ENCODE measurements around the gene SARS1. TPM values are rescaled to one million over a fixed set of nuclear protein-coding genes. Genes with fewer than 3 reads are reported as not detected.

SARS1 gene
- total and polyA plus RNA-seq, 2 of the 13 experiments (the other 11 are each of a cell fraction or from before 2014, with no cell fraction given): 103 to 134 TPM

GRCh38 chr1:109268431-109269211 is 54.9 kb downstream of the SARS1 start:
- BruUV-seq (replicated peaks): no TSS peak
- Histone ChIP-seq H3K79me2 (ENCODE audit: insufficient read depth, low read length) (no peaks in the 10 kb centered on the region), H3K4me3 (replicated peaks in 1 of 3; ENCODE audit: insufficient read depth in 1 of 3, low read depth in 2 of 3, low read length in 3 of 3) (no peak overlapping the region), H3K9me3 (ENCODE audit: low read length) (no peaks in the 10 kb centered on the region), H3K36me3 (replicated peaks in 1 of 2; ENCODE audit: control insufficient read depth in 1 of 2, insufficient read depth in 2 of 2, low read length in 2 of 2) (peaks cover 4 to 8% of the 10 kb centered on the region in 2 experiments; a peak in 3 of 5 replicates), H2AFZ (ENCODE audit: low read length) (no peak overlapping the region), H3K4me1 (ENCODE audit: insufficient read depth, low read length) (peaks cover 12% of the 10 kb centered on the region), H3K27ac (ENCODE audit: extremely low read length, insufficient read depth, low read length) (no peak overlapping the region), H3K27me3 (ENCODE audit: control insufficient read depth in 1 of 2, insufficient read depth in 2 of 2, low read length in 2 of 2) (no peaks in the 10 kb centered on the region), H3K9ac (ENCODE audit: insufficient read depth, low read depth, low read length) (no peak overlapping the region), H4K20me1 (ENCODE audit: insufficient read depth, low read length) (no peaks in the 10 kb centered on the region), H3K4me2 (ENCODE audit: low read depth, low read length) (no peak overlapping the region)
- TF ChIP-seq TCF12 (IDR thresholded peaks at IDR 0.05) (no peak), TCF12 (CRISPR knock-in tag; IDR thresholded peaks at IDR 0.05) (no peak), MAFG (CRISPR knock-in tag; IDR thresholded peaks at IDR 0.05) (no peak), TGIF2 (CRISPR knock-in tag; IDR thresholded peaks at IDR 0.05) (no peak), SMC3 (IDR thresholded peaks at IDR 0.05; ENCODE audit: low read length) (no peak), REXO4 (CRISPR knock-in tag; IDR thresholded peaks at IDR 0.05; ENCODE audit: borderline replicate concordance) (no peak)
- POLR2A ChIA-PET: no interaction called here
- DNase-seq (ENCODE audit: low spot score) (no peak), ATAC-seq (no peak), FAIRE-seq (no peak)
- 92% methylated on average over 14 of the region's 29 CpGs for WGBS (ENCODE audit: low lambda C conversion rate)
- intact Hi-C loops (cut with micrococcal nuclease; ENCODE audit: unreplicated experiment) (no loop called here), in situ Hi-C loops (cut with HindIII; ENCODE audit: extremely low pct_ligation_motif_present, low pct_unique_long_range_greater_than_20kb) (loop anchor here (10.0 kb wide), 1 partner anchor 266 kb away; the partner anchor contains the start of gene GPR61)
- CTCF ChIA-PET (ENCODE audit: low intra/inter-chr PET ratio, low total read pairs): no interaction called here

GRCh38 chr1:109269212-109269980 is 55.7 kb downstream of the SARS1 start:
- no peak overlapping the region for H3K27ac ChIP-seq (ENCODE audit: extremely low read length, insufficient read depth, low read length)
- no peak overlapping the region for H2AFZ ChIP-seq (ENCODE audit: low read length)
- TF ChIP-seq PAX8 (CRISPR knock-in tag; IDR thresholded peaks at IDR 0.05; ENCODE audit: borderline replicate concordance) (no peak), RAD51 (IDR thresholded peaks at IDR 0.05; ENCODE audit: borderline replicate concordance) (no peak)
- H3K9ac ChIP-seq (ENCODE audit: insufficient read depth, low read depth, low read length): no peak overlapping the region
- no peak overlapping the region for H3K4me3 ChIP-seq (replicated peaks in 1 of 3; ENCODE audit: insufficient read depth in 1 of 3, low read depth in 2 of 3, low read length in 3 of 3)
- peaks cover 4 to 8% of the 10 kb centered on the region in 2 experiments; a peak in 3 of 5 replicates for H3K36me3 ChIP-seq (replicated peaks in 1 of 2; ENCODE audit: control insufficient read depth in 1 of 2, insufficient read depth in 2 of 2, low read length in 2 of 2)
- DNase-seq (ENCODE audit: low spot score): no peak
- no peak for ATAC-seq
- no peak overlapping the region for H3K4me2 ChIP-seq (ENCODE audit: low read depth, low read length)
- no peaks in the 10 kb centered on the region for H4K20me1 ChIP-seq (ENCODE audit: insufficient read depth, low read length)
- no peaks in the 10 kb centered on the region for H3K27me3 ChIP-seq (ENCODE audit: control insufficient read depth in 1 of 2, insufficient read depth in 2 of 2, low read length in 2 of 2)
- CTCF ChIA-PET (ENCODE audit: low intra/inter-chr PET ratio, low total read pairs): no interaction called here
- no peak for FAIRE-seq
- intact Hi-C loops (cut with micrococcal nuclease; ENCODE audit: unreplicated experiment) (no loop called here), in situ Hi-C loops (cut with HindIII; ENCODE audit: extremely low pct_ligation_motif_present, low pct_unique_long_range_greater_than_20kb) (loop anchor here (10.0 kb wide), 1 partner anchor 265 kb away; the partner anchor contains the start of gene GPR61)
- 95% methylated on average over 13 of the region's 33 CpGs for WGBS (ENCODE audit: low lambda C conversion rate)
- H3K9me3 ChIP-seq (ENCODE audit: low read length): no peaks in the 10 kb centered on the region
- no TSS peak for BruUV-seq (replicated peaks)
- POLR2A ChIA-PET: no interaction called here
- H3K4me1 ChIP-seq (ENCODE audit: insufficient read depth, low read length): peaks cover 20% of the 10 kb centered on the region
- no peaks in the 10 kb centered on the region for H3K79me2 ChIP-seq (ENCODE audit: insufficient read depth, low read length)

Data from HepG2 (cell line).